ENCODE results near the gene SFXN5.

- no peak for TF ChIP-seq REST (IDR thresholded peaks at IDR 0.05; ENCODE audit: insufficient read depth in 1 of 2, low read depth in 2 of 2, low read length in 2 of 2)
- TF ChIP-seq TAF1 (IDR thresholded peaks at IDR 0.05; ENCODE audit: borderline replicate concordance, insufficient read depth, low read length) = no peak
- TF ChIP-seq POLR2AphosphoS5 (IDR thresholded peaks at IDR 0.05; ENCODE audit: low read depth, low read length) = no peak
- no peak for TF ChIP-seq SIN3A (IDR thresholded peaks at IDR 0.05; ENCODE audit: borderline replicate concordance, insufficient read depth, low read length)
Measured at GRCh38 chr2:73085691-73086090, 14.2 kb upstream of the SFXN5 start.

Data from PFSK-1 (cell line).